Adrenal gland (tissue), 5 donors: ENCODE measurements around the gene DNAJC6.

ENCODE experiments used
- CTCF ChIP-seq, 6 experiments: fragments of 450-650 bp in 4 of 6; fragments of 200-600 bp in 2 of 6; sonication (generic) in 1 of 6; IDR thresholded peaks; 1 replicate in 5 of 6; 2 replicates in 1 of 6; pipeline versions ENCODE4 v1.5.1 to v1.8.0; 2016 to 2021; ENCODE audit warnings: antibody characterized with exemption in 6 of 6, mild to moderate bottlenecking in 2 of 6, moderate library complexity in 1 of 6
- POLR2A ChIP-seq, 2 donors: fragments of 450-650 bp; IDR thresholded peaks; one replicate each; pipeline ENCODE4 v1.6.1; 2017; ENCODE audit warnings: antibody characterized with exemption in 2 of 2, mild to moderate bottlenecking in 2 of 2, moderate library complexity in 1 of 2
- donor health status: DM: no; HTN: no; CAD: no.

GRCh38 chr1:65435987-65436386 lies 126.6 kb downstream of the DNAJC6 start:
- TF ChIP-seq CTCF (IDR thresholded peaks at IDR 0.05) (no peak), POLR2A (IDR thresholded peaks at IDR 0.05) (no peak)
